Measurements from ENCODE around the gene SERPINB1.
"Not testable (repeated sequence)": the region's sequence is repeated elsewhere in the genome, so short reads cannot be mapped to it uniquely, and the experiment has no call there.

The SERPINB1 gene

GRCh38 chr6:2841264-2842138 lies at the start of gene SERPINB1:
Gene SERPINB1, minus strand, starts transcription at chr6:2841863. Its CDS starts 1,277 bp downstream, at chr6:2840586.
- Histone ChIP-seq H3K9me3 (ENCODE audit: control insufficient read depth in 1 of 2, low read length in 2 of 2) (no peaks in the 10 kb centered on the region), H3K4me1 (ENCODE audit: control insufficient read depth in 1 of 2, insufficient read depth in 2 of 2, low read length in 2 of 2) (peaks cover 17 to 35% of the 10 kb centered on the region in 2 donors), H3K27me3 (ENCODE audit: low read depth, low read length) (no peaks in the 10 kb centered on the region), H3K27ac (ENCODE audit: low read length) (peak within 1 kb of the TSS; percentile 93), H3K4me3 (ENCODE audit: low read depth in 1 of 2, low read length in 2 of 2) (peak within 1 kb of the TSS; percentile 71 to 81), H3K36me3 (ENCODE audit: control insufficient read depth in 1 of 2, insufficient read depth in 2 of 2, low read length in 2 of 2) (peaks cover 23 to 25% of the 10 kb centered on the region in 2 donors)

GRCh38 chr6:2890976-2891767 lies 49.5 kb upstream of the SERPINB1 start:
- H3K27ac ChIP-seq (ENCODE audit: low read length) = no peak overlapping the region
- no peaks in the 10 kb centered on the region for H3K27me3 ChIP-seq (ENCODE audit: low read depth, low read length)
- peaks cover 38 to 46% of the 10 kb centered on the region in 2 donors for H3K36me3 ChIP-seq (ENCODE audit: control insufficient read depth in 1 of 2, insufficient read depth in 2 of 2, low read length in 2 of 2)
- no peak overlapping the region for H3K4me3 ChIP-seq (ENCODE audit: low read depth in 1 of 2, low read length in 2 of 2)
- H3K4me1 ChIP-seq (ENCODE audit: control insufficient read depth in 1 of 2, insufficient read depth in 2 of 2, low read length in 2 of 2) = no peaks in the 10 kb centered on the region
- no peaks in the 10 kb centered on the region for H3K9me3 ChIP-seq (ENCODE audit: control insufficient read depth in 1 of 2, low read length in 2 of 2)

- Histone ChIP-seq H3K27me3 (ENCODE audit: low read depth, low read length) (no peaks in the 10 kb centered on the region), H3K36me3 (ENCODE audit: control insufficient read depth in 1 of 2, insufficient read depth in 2 of 2, low read length in 2 of 2) (peaks cover 11 to 16% of the 10 kb centered on the region in 2 donors), H3K4me1 (ENCODE audit: control insufficient read depth in 1 of 2, insufficient read depth in 2 of 2, low read length in 2 of 2) (no peaks in the 10 kb centered on the region), H3K9me3 (ENCODE audit: control insufficient read depth in 1 of 2, low read length in 2 of 2) (no peaks in the 10 kb centered on the region), H3K4me3 (ENCODE audit: low read depth in 1 of 2, low read length in 2 of 2) (no peak overlapping the region), H3K27ac (ENCODE audit: low read length) (no peak overlapping the region)
These were observed 44.5 kb upstream of the SERPINB1 start for GRCh38 chr6:2885967-2886735.

GRCh38 chr6:2884804-2885203 lies 43.1 kb upstream of the SERPINB1 start:
- no peak overlapping the region for H3K27ac ChIP-seq (ENCODE audit: low read length)

GRCh38 chr6:2883673-2884072 lies 42.0 kb upstream of the SERPINB1 start:
- Histone ChIP-seq H3K4me1 (ENCODE audit: control insufficient read depth in 1 of 2, insufficient read depth in 2 of 2, low read length in 2 of 2) (no peaks in the 10 kb centered on the region), H3K9me3 (ENCODE audit: control insufficient read depth in 1 of 2, low read length in 2 of 2) (no peaks in the 10 kb centered on the region), H3K27ac (ENCODE audit: low read length) (no peak overlapping the region), H3K36me3 (ENCODE audit: control insufficient read depth in 1 of 2, insufficient read depth in 2 of 2, low read length in 2 of 2) (no peaks in the 10 kb centered on the region), H3K4me3 (ENCODE audit: low read depth in 1 of 2, low read length in 2 of 2) (no peak overlapping the region), H3K27me3 (ENCODE audit: low read depth, low read length) (no peaks in the 10 kb centered on the region)

More at GRCh38 chr6:2884804-2885203, 43.1 kb upstream of the SERPINB1 start:
- H3K27me3 ChIP-seq (ENCODE audit: low read depth, low read length) = no peaks in the 10 kb centered on the region
- H3K4me3 ChIP-seq (ENCODE audit: low read depth in 1 of 2, low read length in 2 of 2) = no peak overlapping the region
- H3K36me3 ChIP-seq (ENCODE audit: control insufficient read depth in 1 of 2, insufficient read depth in 2 of 2, low read length in 2 of 2) = peaks cover 0 to 2% of the 10 kb centered on the region in 2 donors
- H3K4me1 ChIP-seq (ENCODE audit: control insufficient read depth in 1 of 2, insufficient read depth in 2 of 2, low read length in 2 of 2) = no peaks in the 10 kb centered on the region
- no peaks in the 10 kb centered on the region for H3K9me3 ChIP-seq (ENCODE audit: control insufficient read depth in 1 of 2, low read length in 2 of 2)

- Histone ChIP-seq H3K4me3 (ENCODE audit: low read depth in 1 of 2, low read length in 2 of 2) (no peak overlapping the region), H3K4me1 (ENCODE audit: control insufficient read depth in 1 of 2, insufficient read depth in 2 of 2, low read length in 2 of 2) (peaks cover 6 to 12% of the 10 kb centered on the region in 2 donors), H3K9me3 (ENCODE audit: control insufficient read depth in 1 of 2, low read length in 2 of 2) (no peaks in the 10 kb centered on the region), H3K36me3 (ENCODE audit: control insufficient read depth in 1 of 2, insufficient read depth in 2 of 2, low read length in 2 of 2) (no peaks in the 10 kb centered on the region), H3K27ac (ENCODE audit: low read length) (no peak overlapping the region), H3K27me3 (ENCODE audit: low read depth, low read length) (no peaks in the 10 kb centered on the region)
These were observed 39.8 kb upstream of the SERPINB1 start for GRCh38 chr6:2881423-2881822.

- peaks cover 7 to 12% of the 10 kb centered on the region in 2 donors for H3K4me1 ChIP-seq (ENCODE audit: control insufficient read depth in 1 of 2, insufficient read depth in 2 of 2, low read length in 2 of 2)
- not testable (repeated sequence) for H3K9me3 ChIP-seq (ENCODE audit: control insufficient read depth in 1 of 2, low read length in 2 of 2); H3K36me3 ChIP-seq (ENCODE audit: control insufficient read depth in 1 of 2, insufficient read depth in 2 of 2, low read length in 2 of 2); H3K27me3 ChIP-seq (ENCODE audit: low read depth, low read length); H3K27ac ChIP-seq (ENCODE audit: low read length); H3K4me3 ChIP-seq (ENCODE audit: low read depth in 1 of 2, low read length in 2 of 2)
These were observed 38.5 kb upstream of the SERPINB1 start for GRCh38 chr6:2880156-2880555.

- Histone ChIP-seq H3K4me1 (ENCODE audit: control insufficient read depth in 1 of 2, insufficient read depth in 2 of 2, low read length in 2 of 2) (peaks cover 7 to 14% of the 10 kb centered on the region in 2 donors), H3K27me3 (ENCODE audit: low read depth, low read length) (no peaks in the 10 kb centered on the region), H3K36me3 (ENCODE audit: control insufficient read depth in 1 of 2, insufficient read depth in 2 of 2, low read length in 2 of 2) (no peaks in the 10 kb centered on the region), H3K4me3 (ENCODE audit: low read depth in 1 of 2, low read length in 2 of 2) (no peak overlapping the region), H3K27ac (ENCODE audit: low read length) (no peak overlapping the region), H3K9me3 (ENCODE audit: control insufficient read depth in 1 of 2, low read length in 2 of 2) (no peaks in the 10 kb centered on the region)
These were observed 36.3 kb upstream of the SERPINB1 start for GRCh38 chr6:2877960-2878359.

- no peaks in the 10 kb centered on the region for H3K36me3 ChIP-seq (ENCODE audit: control insufficient read depth in 1 of 2, insufficient read depth in 2 of 2, low read length in 2 of 2)
- H3K4me3 ChIP-seq (ENCODE audit: low read depth in 1 of 2, low read length in 2 of 2) = peak overlapping the region; percentile 48 to 75
- peaks cover 7 to 20% of the 10 kb centered on the region in 2 donors for H3K4me1 ChIP-seq (ENCODE audit: control insufficient read depth in 1 of 2, insufficient read depth in 2 of 2, low read length in 2 of 2)
- H3K9me3 ChIP-seq (ENCODE audit: control insufficient read depth in 1 of 2, low read length in 2 of 2) = no peaks in the 10 kb centered on the region
- H3K27ac ChIP-seq (ENCODE audit: low read length) = peak overlapping the region; percentile 79
- H3K27me3 ChIP-seq (ENCODE audit: low read depth, low read length) = no peaks in the 10 kb centered on the region
These were observed 35.6 kb upstream of the SERPINB1 start for GRCh38 chr6:2877057-2877882.

GRCh38 chr6:2876210-2877056 lies 34.8 kb upstream of the SERPINB1 start:
- peak overlapping the region; percentile 79 for H3K27ac ChIP-seq (ENCODE audit: low read length)
- no peaks in the 10 kb centered on the region for H3K36me3 ChIP-seq (ENCODE audit: control insufficient read depth in 1 of 2, insufficient read depth in 2 of 2, low read length in 2 of 2)
- H3K27me3 ChIP-seq (ENCODE audit: low read depth, low read length) = no peaks in the 10 kb centered on the region
- H3K4me3 ChIP-seq (ENCODE audit: low read depth in 1 of 2, low read length in 2 of 2) = peak overlapping the region; percentile 48 to 75
- H3K9me3 ChIP-seq (ENCODE audit: control insufficient read depth in 1 of 2, low read length in 2 of 2) = no peaks in the 10 kb centered on the region
- peaks cover 7 to 20% of the 10 kb centered on the region in 2 donors for H3K4me1 ChIP-seq (ENCODE audit: control insufficient read depth in 1 of 2, insufficient read depth in 2 of 2, low read length in 2 of 2)

Data from muscle layer of duodenum (tissue), 2 donors.